Glomerular visceral epithelial cell (primary cell): ENCODE results near the gene METTL13.
"Not testable (repeated sequence)": the region's sequence is repeated elsewhere in the genome, so short reads cannot be mapped to it uniquely, and the experiment has no call there.

ENCODE experiments used
- DNase-seq: peaks from one replicate; pipeline ENCODE4 v3.0.0-alpha.2; 2016; ENCODE audit errors: extremely low spot score

Gene METTL13

DNA sequence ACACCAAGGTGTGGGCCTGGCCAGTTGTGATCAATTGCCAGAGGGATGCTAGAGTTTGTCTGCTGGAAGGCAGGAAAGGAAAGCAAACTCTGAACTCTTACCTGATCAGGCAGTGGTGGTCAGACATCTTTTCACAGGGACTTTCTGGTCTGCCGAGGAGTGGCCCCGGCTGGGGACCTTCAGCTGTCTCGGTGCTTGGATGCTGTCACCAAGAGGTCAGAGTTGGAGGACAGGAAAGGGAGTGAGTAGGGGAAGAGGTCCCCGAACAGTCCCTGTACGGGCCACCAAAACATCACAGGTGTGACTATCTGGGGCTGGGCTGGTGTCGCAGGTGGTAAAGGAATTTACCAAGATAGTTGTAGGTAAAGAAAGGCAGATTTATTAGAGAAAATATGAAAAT is 17.7 kb upstream of the METTL13 start:
- no peak for DNase-seq

DNA sequence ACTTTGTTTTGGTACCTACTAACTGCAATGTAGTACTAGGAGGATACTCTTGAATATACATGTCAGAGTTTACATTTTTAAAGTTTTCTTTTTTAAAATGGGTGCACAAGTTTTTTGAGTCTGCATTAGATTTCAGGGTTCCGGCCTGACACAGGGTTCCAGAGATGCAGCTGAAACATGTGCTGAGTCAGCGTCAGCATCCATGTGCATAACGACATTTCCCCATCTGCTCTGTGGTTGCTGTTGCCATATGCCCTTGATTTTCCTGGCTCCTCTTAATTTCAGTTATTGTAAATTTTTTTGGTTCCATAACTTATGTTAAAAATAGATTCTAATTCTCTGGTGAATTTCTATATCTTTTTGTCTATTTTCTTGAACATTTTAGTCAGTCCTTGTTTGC is 12.3 kb upstream of the METTL13 start:
- DNase-seq = no peak

DNA sequence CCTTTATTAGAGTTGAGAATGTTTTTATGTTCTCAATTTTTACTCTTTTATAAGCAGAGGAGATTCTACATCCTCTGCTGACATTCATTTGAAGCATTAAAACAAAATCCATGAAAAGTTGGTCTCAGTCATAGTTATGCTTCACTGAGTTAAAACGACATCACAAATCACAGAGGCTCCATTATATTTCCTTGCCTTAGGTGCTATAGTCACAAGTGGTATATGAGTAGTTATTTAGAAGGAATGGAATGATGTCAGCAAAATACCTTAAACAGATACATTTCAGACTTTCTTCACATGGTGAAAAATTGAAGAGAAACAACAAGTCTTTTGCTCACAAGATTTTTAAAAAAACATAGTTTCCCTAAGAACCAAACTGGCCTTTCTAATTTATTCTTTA is 11.7 kb upstream of the METTL13 start:
- no peak for DNase-seq

DNA sequence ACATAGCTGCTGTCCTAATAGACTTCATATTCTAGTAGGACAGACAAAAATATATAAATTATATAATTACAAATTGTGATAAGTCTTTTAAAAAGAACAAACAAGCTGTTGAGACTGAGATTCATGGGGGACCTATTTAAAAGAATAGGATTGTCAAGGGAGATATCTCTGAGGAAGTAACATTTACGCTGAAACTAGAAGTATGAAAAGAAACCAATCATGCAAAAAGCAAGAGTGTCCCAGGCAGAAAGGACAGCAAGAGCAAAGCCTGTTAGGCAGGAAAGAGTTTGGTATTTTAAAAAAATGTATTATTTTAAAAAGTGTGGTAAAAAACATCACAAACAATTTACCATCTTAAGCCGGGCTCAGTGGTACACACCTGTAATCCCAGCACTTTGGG is 9.1 kb upstream of the METTL13 start:
- no peak for DNase-seq

DNA sequence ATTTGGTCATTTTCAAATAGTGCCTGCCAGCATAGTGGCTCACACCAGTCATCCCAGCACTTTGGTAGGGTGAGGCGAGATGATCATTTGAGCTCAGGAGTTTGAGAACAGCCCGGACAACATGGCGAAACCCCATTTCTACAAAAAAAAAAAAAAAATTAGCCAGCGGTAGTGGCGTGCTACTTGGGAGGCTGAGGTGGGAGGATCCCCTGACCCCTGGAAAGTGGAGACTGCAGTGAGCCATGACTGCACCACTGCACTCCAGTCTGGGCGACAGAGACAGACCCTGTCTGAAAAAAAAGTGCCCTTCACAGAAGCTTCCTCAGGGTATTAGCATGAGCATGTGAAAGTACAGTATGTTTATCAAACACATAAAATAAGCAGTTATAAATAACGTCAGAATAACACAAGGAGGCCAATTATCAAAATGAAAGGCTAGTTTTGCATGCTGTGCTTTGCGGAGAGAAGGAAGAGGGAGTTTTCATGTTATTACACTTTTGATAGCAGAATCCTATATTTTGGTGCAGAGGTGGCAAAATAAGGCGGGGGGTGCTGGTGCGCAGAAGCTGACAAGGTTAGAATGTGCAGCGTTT is 781 bp upstream of the METTL13 start:
- no peak for DNase-seq

DNA sequence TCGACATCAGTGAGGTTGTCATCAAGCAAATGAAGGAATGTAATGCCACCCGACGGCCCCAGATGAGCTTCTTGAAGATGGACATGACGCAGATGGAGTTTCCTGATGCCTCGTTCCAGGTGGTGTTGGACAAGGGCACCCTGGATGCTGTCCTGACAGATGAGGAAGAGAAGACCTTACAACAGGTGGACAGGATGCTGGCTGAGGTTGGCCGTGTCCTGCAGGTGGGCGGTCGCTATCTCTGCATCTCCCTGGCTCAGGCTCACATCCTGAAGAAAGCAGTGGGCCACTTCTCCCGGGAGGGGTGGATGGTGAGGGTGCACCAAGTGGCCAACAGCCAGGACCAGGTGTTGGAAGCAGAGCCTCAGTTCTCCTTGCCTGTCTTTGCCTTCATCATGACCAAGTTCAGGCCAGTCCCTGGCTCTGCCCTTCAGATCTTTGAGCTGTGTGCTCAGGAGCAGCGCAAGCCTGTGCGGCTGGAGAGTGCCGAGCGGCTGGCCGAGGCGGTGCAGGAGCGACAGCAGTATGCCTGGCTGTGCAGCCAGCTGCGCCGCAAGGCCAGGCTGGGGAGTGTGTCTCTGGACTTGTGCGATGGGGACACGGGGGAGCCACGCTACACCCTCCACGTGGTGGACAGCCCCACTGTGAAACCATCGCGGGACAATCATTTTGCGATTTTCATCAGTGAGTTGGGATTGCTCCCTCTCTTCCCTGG is 2.5 kb downstream of the METTL13 start:
- DNase-seq = no peak

DNA sequence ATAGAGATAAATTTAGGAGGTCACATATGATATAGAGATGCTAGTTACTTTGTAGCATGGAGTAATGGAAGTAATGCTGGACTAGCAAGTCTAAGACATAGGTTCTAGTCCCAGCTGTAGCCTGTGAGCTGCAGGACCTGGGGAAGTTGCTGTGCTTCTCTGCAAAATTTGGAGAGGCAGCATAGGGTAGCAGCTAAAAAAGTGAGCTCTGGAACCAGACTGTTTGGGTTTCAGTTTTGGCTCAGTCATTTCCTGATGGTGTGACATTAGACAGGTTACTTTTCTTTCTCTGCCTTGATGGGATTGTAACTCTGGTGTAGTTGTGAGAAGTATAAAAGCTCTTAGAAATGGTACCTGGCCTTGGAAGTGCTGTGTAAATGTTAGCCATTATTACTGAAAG is 3.3 kb downstream of the METTL13 start:
- no peak for DNase-seq

DNA sequence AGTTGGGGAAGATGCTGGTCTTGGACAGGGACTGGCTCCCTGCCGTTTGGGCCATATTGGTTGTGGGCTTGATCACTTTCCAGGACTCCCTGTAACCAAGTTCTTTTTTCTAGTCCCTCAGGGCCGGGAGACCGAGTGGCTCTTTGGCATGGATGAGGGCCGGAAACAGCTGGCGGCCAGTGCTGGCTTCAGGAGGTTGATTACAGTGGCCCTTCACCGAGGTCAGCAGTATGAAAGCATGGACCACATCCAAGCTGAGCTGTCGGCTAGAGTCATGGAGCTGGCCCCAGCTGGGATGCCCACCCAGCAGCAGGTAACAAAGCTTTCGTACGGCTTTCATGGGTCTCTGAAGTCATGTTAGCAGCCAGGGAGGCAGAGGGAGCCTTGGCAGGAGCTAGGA is 4.3 kb downstream of the METTL13 start:
- no peak for DNase-seq

DNA sequence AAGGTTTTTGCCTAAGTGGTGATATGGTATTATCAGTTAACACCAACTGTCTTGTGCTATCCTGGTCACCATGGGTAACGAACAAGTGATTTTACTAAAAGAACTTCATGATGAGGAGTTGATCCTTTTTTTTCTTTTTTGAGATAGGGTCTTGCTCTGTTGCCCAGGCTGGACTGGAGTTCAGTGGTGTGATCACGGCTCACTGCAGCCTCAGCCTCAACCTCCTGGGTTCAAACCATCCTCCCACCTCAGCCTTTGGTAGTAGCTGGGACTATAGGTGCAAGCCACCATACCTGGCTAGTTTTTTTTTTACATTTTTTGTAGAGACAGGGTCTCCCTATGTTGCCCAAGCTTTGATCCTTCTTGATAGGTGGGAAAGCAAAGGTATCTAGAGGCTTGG is 5.1 kb downstream of the METTL13 start:
- DNase-seq = no peak

DNA sequence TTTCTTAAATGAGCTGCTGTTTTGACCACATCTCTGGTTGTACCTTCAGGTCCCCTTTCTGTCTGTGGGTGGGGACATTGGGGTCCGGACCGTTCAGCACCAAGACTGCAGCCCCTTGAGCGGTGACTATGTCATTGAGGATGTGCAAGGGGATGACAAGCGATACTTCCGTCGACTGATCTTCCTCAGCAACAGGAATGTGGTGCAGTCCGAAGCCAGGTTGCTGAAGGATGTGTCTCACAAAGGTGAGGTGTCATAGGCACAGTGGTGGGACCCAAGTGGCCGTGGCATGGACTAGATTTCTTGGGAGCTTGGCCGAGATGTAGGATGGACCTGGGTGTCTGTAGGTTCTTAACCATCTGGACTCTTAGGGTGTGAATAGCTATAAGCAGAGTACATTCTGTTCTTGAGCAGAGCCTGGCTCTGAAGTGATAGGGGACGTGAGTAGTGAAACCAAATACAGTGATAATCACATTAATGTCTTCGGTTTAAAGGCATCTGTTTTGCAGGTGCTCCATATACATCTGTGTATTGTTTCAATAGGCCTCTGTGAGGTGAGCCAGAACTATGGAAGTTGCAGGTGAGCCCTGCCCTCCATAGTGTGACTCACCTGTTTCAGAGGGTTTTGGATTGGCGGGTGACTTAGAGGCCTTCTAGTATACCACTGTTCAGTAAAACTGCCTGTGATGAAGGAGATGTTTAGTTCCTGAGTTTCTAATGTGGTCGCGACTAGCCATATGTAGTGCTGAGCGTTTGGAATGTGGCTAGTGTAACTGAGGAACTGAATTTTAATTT is 6.4 kb downstream of the METTL13 start:
- no peak for DNase-seq

DNA sequence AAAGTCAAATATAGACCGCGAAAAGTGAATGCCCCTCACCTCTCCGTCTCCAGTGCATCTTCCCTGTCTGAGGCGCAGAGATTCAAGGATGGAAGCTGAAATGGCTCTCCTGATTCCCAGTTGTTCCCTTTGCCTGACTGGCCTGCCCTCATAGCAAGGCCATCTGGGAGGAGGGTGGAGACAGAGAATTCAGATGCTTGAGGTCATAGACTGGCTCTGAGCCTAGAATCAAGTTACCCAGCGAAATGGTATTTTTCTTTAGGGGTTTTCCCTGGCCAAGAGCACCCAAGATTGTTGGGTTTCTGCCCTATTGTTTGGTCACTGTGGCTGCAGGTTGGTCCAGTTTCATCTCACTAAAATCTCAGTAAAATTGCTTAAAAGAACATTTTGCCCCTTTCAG is 7.2 kb downstream of the METTL13 start:
- DNase-seq = peak; percentile 84

DNA sequence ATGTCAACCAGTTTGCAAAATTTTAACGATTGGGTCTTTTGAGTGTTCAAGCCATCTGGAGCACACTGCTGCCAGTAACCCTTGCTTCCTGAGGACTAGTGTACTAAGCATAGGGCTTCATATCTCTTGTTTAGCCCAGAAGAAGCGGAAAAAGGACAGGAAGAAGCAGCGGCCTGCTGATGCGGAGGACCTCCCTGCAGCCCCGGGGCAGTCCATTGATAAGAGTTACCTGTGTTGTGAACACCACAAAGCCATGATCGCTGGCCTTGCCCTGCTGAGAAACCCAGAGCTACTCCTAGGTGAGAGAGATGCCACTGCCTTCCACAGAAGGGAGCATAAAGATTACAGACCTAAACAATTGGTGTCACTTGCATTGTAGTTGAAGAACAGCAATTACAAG is 8.9 kb downstream of the METTL13 start:
- no peak for DNase-seq

DNA sequence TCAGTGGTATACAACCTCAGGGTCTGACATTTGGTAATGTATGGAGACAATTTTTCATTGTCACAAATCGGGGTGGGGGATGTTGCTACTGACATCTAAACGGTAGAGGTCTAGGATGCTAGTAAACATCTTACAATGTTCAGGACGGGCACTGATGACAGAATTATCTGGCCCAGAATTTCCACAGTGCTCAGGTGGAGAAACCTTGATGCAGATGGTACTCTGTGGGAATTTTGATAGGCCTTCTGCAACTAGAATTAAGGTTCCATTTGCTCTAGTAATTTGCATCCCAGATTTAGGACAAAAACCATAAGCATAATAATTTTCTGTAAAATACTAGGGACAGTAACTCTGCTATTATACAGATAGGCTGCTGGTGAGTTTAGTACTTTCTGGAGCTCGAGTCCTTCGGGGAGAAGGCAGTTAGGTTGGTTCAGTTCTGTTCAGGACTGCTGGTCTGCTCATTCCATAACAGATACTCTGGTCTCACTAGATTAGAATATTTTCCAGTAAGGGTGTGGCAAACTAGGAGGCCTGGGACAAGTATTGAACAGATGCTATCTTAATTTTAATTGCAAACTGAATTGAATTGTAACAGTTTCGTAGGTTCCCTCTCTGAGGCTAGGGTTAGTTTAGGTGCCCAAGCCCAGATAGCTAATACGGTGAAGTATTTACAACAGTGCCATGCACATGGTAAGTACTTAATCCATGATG is 11.4 kb downstream of the METTL13 start:
- DNase-seq = no peak

DNA sequence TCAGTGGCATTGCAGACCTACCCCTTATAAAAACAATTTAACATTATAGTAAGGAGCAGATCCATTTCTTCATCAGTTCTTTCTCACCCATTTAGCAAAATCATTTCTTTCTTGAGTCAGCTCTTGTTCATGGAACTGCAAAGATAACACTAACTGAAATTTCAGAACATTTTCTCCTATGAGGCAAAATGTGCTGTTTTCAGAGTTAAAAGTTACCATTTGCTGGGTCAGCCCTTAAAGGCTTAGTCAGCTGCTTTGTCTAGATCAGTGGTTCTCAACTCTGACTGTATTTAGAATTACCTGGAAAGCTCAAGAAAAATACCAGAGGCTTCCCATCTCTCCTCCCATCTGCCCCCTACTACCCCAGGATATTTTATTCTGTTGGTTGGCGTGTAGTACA is 12.2 kb downstream of the METTL13 start:
- no peak for DNase-seq

DNA sequence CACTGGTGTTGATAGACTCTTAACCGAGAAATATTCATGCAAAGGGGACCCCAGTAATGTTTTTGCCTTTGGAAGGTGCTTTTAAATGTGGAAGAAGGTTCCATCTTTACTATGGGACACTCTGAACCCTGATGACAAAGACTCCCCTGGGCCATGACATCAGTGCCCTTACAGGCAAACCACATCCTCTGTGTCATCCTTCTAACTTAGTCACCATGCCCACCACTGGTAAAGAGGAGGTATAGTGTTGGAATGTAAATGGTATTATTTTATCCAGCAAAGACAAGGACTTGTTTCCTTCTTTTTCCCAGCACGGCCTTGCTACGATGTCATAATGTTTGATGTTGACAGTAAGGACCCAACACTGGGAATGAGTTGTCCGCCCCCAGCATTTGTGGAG is 12.6 kb downstream of the METTL13 start:
- peak; percentile 85 for DNase-seq

DNA sequence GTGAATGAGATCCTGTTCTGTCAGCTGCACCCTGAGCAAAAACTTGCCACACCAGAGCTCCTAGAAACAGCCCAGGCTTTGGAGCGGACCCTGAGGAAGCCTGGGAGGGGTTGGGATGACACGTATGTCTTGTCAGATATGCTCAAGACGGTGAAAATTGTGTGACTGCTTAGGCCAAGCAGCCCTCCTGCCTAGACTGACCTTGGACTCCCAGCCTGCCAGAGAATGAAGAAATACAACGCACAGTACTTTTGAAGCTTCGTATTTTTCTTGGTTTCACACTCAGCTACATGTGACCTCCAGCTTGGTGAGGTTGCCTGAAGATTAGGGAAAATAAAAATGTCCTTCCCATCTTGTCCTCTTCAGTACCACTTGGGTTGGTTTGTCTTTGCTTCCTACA is 15.1 kb downstream of the METTL13 start:
- DNase-seq = no peak

DNA sequence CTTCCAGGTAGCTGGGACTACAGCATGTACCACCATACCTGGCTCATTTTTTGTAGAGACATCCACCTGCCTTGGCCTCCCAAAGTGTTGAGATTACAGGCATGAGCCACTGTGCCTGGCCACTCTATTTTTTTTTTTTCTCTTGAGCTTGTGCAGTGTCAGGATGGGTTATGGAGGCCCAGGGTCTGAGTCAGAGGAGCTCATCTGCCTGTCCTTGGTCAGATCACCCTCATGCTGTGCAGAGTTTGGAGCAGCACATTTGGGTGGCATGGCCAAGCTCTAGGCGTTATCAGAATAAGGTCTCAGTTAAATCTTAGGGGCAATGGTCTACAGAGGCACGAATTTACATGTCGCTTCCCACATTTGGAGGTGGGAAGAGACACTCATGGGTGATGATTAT is 16.9 kb downstream of the METTL13 start:
- DNase-seq = no peak

DNA sequence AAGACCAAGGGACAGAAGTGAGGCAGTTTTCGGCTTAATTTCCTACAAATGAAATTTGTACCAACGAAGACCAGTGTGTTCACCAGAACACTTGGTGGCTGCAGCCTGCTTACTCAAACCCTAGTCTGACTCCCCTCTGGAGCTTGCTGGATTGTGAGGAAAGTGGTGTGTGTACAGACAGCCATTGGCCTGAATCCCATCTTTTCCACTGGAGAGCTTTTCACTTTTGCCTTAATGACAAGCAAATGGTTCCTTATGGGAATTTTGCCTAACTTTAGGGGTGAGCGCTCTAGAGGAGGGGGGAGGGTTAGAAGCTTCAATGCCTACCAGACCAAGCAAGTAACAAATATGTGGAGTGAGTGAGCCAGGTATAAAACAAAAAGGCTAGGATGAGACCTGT is 17.3 kb downstream of the METTL13 start:
- DNase-seq = no peak

DNA sequence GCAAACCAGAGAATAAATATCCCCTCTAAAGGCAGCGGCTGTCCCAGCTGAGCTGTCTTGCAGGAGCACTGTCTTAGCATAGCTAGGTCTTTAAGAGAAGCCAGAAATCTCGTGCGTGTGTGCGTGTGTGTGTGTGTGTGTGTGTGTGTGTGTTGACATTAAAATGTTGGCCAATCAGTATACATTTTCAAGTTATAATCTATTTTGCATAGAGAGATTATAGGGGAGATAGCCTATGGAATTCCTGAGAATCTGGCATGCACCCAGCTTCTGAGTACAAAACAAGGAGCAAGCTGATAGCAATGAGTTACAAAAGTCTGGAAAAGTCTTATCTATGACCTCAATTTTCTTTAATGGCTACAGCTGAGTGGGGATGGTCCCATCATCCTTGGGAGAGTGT is 17.7 kb downstream of the METTL13 start:
- no peak for DNase-seq

DNA sequence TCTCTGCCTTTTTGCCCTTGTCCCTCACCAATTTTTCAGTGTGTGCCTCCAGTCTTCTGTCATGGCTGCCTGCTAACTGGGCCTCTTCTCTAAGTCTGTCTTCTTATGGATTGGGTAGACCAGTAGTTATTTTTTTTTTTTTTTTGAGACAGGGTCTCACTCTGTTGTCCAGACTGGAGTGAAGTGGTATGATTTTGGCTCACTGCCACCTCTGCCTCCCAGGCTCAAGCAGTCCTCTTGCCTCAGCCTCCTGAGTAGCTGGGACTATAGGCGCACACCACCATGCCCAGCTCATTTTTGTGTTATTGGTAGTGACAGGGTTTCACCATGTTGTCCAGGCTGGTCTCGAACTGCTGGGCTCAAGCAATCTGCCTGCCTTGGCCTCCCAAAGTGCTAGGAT is 18.2 kb downstream of the METTL13 start:
- DNase-seq = not testable (repeated sequence)

DNA sequence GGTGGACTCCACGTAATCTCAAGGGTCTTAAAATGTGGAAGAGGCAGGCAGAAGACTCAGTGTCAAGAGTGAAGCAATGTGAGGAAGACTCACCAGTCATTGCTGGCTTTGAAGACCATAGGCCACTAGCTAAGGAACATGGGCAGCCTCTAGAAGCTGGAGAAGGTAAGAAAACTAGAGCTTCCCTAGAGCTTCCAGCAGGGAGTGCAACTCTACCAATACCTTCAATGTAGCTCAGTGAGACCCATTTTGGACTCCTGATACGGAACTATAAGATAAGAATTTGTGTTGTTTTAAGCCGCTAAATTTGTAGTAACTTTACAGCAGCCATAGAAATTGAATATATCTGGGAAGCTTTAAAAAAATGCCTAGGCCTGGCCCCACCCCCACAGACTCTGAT is 18.9 kb downstream of the METTL13 start:
- no peak for DNase-seq

DNA sequence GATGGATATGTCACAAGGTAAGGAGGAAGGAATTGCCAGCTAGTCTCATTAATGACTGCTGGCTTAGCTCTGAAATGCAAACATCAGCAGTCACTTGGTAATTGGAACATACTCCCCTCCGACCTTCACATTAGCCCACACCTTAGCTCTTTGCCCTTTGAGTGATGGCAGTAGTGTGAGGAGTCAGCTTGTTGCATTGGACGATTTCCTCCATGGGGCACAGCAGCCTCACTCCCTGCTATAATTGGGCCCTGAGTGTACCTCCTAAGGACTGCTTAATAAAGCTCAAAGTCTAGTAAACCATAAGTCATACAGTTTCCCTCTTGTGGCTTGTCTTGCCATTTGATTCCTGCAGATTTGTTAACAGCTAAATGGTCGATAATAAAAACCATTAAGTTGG is 19.4 kb downstream of the METTL13 start:
- DNase-seq = no peak

DNA sequence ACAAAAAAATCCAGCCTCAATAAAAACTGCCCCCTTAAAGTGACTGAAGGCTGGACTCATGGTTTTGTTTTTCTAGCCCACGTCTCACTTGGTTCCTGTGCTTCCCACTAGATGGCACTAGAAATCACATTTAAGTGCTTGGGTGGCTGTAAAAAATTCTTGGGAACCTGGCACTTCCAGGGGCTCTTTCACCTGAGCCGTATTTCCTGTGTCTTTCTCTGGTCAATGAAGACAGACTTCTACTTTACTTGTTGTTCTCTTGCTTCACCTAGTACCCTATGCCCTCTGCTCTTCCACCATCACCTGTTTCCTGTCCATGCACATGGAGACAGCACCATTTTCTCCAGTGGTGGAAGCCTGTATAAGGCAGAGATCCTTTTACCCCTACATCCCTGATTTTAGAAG is 20.0 kb downstream of the METTL13 start:
- peak; percentile 67 for DNase-seq
